Adipocyte (in vitro differentiated cells): ENCODE results near the gene FBXO21.
A peak's percentile ranks its signal among the peaks of the same experiment; 100 is the strongest.
"Not testable (repeated sequence)": the region's sequence is repeated elsewhere in the genome, so short reads cannot be mapped to it uniquely, and the experiment has no call there.

Experiments used
- DNase-seq: peaks from one replicate; pipeline ENCODE4 v3.0.0-alpha.2; 2015; ENCODE audit warnings: low read depth
- H3K27me3 ChIP-seq: replicated peaks from 2 replicates; pipeline ENCODE4 v1.7.0; 2013; ENCODE audit warnings: mild to moderate bottlenecking, low read length, moderate library complexity; ENCODE audit not compliant: control insufficient read depth, insufficient read depth
- H3K36me3 ChIP-seq: 2 replicates; pipeline ENCODE4 v1.7.0; 2013; ENCODE audit warnings: low read length, mild to moderate bottlenecking, moderate library complexity; ENCODE audit not compliant: control insufficient read depth, insufficient read depth, severe bottlenecking
- H3K4me1 ChIP-seq: 2 replicates; pipeline ENCODE4 v1.7.0; 2013; ENCODE audit warnings: mild to moderate bottlenecking, low read length, moderate library complexity; ENCODE audit not compliant: control insufficient read depth, insufficient read depth
- H3K4me3 ChIP-seq: 2 replicates; pipeline ENCODE4 v1.7.0; 2013; ENCODE audit warnings: mild to moderate bottlenecking, low read length, moderate library complexity
- H3K9ac ChIP-seq: 2 replicates; pipeline ENCODE4 v1.7.0; 2013; ENCODE audit warnings: mild to moderate bottlenecking, low read length, moderate library complexity
- H3K9me3 ChIP-seq: 2 replicates; pipeline ENCODE4 v1.7.0; 2013; ENCODE audit warnings: mild to moderate bottlenecking, low read length, moderate library complexity; ENCODE audit not compliant: control insufficient read depth

The FBXO21 gene

GRCh38 chr12:117199956-117200744 lies 9.9 kb upstream of the FBXO21 start:
- H3K9me3 ChIP-seq, H3K9ac ChIP-seq, H3K4me3 ChIP-seq, DNase-seq, H3K36me3 ChIP-seq, H3K4me1 ChIP-seq: not testable (repeated sequence)
- H3K27me3 ChIP-seq, result peaks cover 22% of the 10 kb centered on the region

GRCh38 chr12:117196334-117196733 lies 6.1 kb upstream of the FBXO21 start:
- not testable (repeated sequence) for H3K9me3 ChIP-seq, DNase-seq, H3K4me3 ChIP-seq, H3K9ac ChIP-seq, H3K4me1 ChIP-seq, H3K36me3 ChIP-seq
- peaks cover 10% of the 10 kb centered on the region for H3K27me3 ChIP-seq

GRCh38 chr12:117195027-117195426 lies 4.8 kb upstream of the FBXO21 start:
- H3K9me3 ChIP-seq, H3K4me1 ChIP-seq, H3K36me3 ChIP-seq, H3K27me3 ChIP-seq, H3K9ac ChIP-seq, DNase-seq, H3K4me3 ChIP-seq: not testable (repeated sequence)

- Histone ChIP-seq H3K27me3 (peaks cover 7% of the 10 kb centered on the region), H3K9ac (no peak overlapping the region), H3K9me3 (no peaks in the 10 kb centered on the region), H3K36me3 (no peaks in the 10 kb centered on the region), H3K4me1 (peaks cover 17% of the 10 kb centered on the region), H3K4me3 (no peak overlapping the region)
- no peak for DNase-seq
These were observed 3.6 kb upstream of the FBXO21 start for GRCh38 chr12:117193903-117194302.

- not testable (repeated sequence) for H3K9me3 ChIP-seq, H3K27me3 ChIP-seq, H3K4me3 ChIP-seq, H3K9ac ChIP-seq, DNase-seq, H3K36me3 ChIP-seq
- peaks cover 22% of the 10 kb centered on the region for H3K4me1 ChIP-seq
These were observed 2.3 kb upstream of the FBXO21 start for GRCh38 chr12:117192581-117192980.

DNA sequence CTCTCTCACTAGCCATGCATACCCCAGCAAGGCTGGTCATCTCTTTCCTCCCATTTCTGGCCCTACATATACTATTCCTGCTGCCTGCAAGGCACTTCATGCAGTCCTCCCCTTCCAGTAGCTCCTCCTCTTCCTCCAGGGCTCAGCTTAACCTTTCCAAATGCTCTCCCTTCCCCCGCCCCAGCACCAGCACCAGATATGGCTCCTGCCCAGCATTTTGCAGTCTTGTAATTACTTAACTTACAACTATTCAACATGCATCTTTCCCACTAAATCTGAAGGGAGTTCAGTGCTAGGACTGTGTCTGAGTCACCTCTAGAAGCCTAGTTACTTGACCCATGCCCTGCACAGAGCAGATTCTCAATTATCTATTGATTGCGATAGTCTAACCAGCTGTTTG lies 1.8 kb upstream of the FBXO21 start:
- no peak for DNase-seq
- H3K4me3 ChIP-seq, result no peak overlapping the region
- H3K9me3 ChIP-seq, result no peaks in the 10 kb centered on the region
- H3K4me1 ChIP-seq, result peaks cover 22% of the 10 kb centered on the region
- H3K36me3 ChIP-seq, result no peaks in the 10 kb centered on the region
- H3K27me3 ChIP-seq, result peaks cover under 1% of the 10 kb centered on the region
- H3K9ac ChIP-seq, result no peak overlapping the region

GRCh38 chr12:117189725-117190209 lies 503 bp downstream of the FBXO21 start:
- peak overlapping the region; percentile 93 for H3K4me3 ChIP-seq
- no peaks in the 10 kb centered on the region for H3K9me3 ChIP-seq
- H3K4me1 ChIP-seq, result peaks cover 22% of the 10 kb centered on the region
- no peaks in the 10 kb centered on the region for H3K27me3 ChIP-seq
- DNase-seq, result peak; percentile 67
- peak overlapping the region; percentile 83 for H3K9ac ChIP-seq
- H3K36me3 ChIP-seq, result peaks cover 14% of the 10 kb centered on the region

GRCh38 chr12:117188961-117189724 lies 1.1 kb downstream of the FBXO21 start:
- Histone ChIP-seq H3K9me3 (no peaks in the 10 kb centered on the region), H3K36me3 (peaks cover 20% of the 10 kb centered on the region), H3K4me3 (peak overlapping the region; percentile 93), H3K4me1 (peaks cover 22% of the 10 kb centered on the region), H3K9ac (peak overlapping the region; percentile 83), H3K27me3 (no peaks in the 10 kb centered on the region)
- DNase-seq, result peak; percentile 12

GRCh38 chr12:117188121-117188665 lies 2.1 kb downstream of the FBXO21 start:
- no peak for DNase-seq
- Histone ChIP-seq H3K9ac (no peak overlapping the region), H3K36me3 (peaks cover 28% of the 10 kb centered on the region), H3K9me3 (no peaks in the 10 kb centered on the region), H3K27me3 (no peaks in the 10 kb centered on the region), H3K4me3 (no peak overlapping the region), H3K4me1 (peaks cover 22% of the 10 kb centered on the region)

DNA sequence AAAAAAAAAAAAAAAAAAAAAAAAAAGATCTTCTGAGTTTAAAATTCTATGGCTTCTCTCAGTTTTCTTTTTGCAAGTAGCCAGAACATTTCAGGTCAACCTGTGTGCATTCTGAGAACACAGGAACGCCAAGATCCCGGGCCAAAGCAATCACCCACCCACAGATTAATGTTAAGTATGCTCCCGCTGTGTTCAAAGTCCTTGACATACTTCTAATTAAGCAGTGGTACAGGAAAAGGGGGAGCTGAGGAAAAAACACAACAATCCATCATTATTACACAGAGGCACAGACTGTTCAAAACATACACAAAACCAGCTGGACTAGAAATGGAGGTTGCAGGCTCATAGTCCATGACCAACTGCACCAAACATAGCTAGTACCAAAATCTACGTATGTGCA lies 2.8 kb downstream of the FBXO21 start:
- no peak for DNase-seq
- Histone ChIP-seq H3K27me3 (no peaks in the 10 kb centered on the region), H3K9me3 (no peaks in the 10 kb centered on the region), H3K4me1 (peaks cover 22% of the 10 kb centered on the region), H3K9ac (no peak overlapping the region), H3K4me3 (no peak overlapping the region), H3K36me3 (peaks cover 28% of the 10 kb centered on the region)

DNA sequence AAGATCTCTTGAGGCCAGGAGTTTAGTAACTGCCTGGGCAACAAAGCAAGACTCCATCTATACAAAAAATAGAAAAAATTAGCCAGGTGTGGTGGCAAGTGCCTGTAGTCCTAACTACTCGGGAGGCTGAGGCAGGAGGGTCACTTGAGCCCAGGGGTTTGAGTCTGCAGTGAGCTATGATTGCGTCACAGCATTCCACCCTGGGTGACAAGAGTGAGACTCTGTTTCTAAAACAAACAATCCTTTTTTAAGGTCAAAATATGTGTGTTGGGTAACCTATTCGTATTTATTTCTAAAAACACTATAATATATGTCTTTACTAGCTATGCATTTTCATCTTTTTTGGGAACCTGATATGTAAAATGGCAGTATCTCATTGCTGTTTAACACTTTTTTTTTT lies 7.4 kb downstream of the FBXO21 start:
- no peak for DNase-seq
- no peaks in the 10 kb centered on the region for H3K27me3 ChIP-seq
- peaks cover 36% of the 10 kb centered on the region for H3K36me3 ChIP-seq
- H3K4me3 ChIP-seq, result no peak overlapping the region
- no peaks in the 10 kb centered on the region for H3K4me1 ChIP-seq
- no peaks in the 10 kb centered on the region for H3K9me3 ChIP-seq
- no peak overlapping the region for H3K9ac ChIP-seq
